ENCODE data around the gene VAMP5. TPM values are rescaled to one million over a fixed set of nuclear protein-coding genes. Genes with fewer than 3 reads are reported as not detected.

VAMP5 gene
- total and polyA plus RNA-seq, 4 donors = 9.7 to 74.6 (median 40.2) TPM

- H3K27me3 ChIP-seq (ENCODE audit: control insufficient read depth in 4 of 4, insufficient read depth in 4 of 4, low read length in 3 of 4) = no peaks in the 10 kb centered on the region
- DNase-seq (ENCODE audit: low spot score) = no peak
- TF ChIP-seq JUND (IDR thresholded peaks at IDR 0.05) (peak; percentile 95), HNF4G (IDR thresholded peaks at IDR 0.05) (peak; percentile 53), YY1 (IDR thresholded peaks at IDR 0.05) (peak; percentile 70), CTCF (IDR thresholded peaks at IDR 0.05; ENCODE audit: low read depth, low read length, missing input control) (no peak), NR2F2 (IDR thresholded peaks at IDR 0.05) (peak; percentile 97), MAX (IDR thresholded peaks at IDR 0.05) (peak; percentile 56), HNF4A (conservative IDR thresholded peaks at IDR 0.05) (peak; percentile 76 to 80), REST (IDR thresholded peaks at IDR 0.05) (no peak), SP1 (IDR thresholded peaks at IDR 0.05) (peak; percentile 92), FOXA1 (IDR thresholded peaks at IDR 0.05) (peak; percentile 17), RXRA (IDR thresholded peaks at IDR 0.05) (peak; percentile 89 to 95), EGR1 (IDR thresholded peaks at IDR 0.05; ENCODE audit: low read depth in 2 of 2) (peak in 1 of 2 donors; percentile 12), ZBTB33 (IDR thresholded peaks at IDR 0.05) (no peak), FOXA2 (IDR thresholded peaks at IDR 0.05) (peak; percentile 83), RAD21 (IDR thresholded peaks at IDR 0.05) (peak; percentile 24 to 49), GABPA (IDR thresholded peaks at IDR 0.05 in 1 of 2, conservative IDR thresholded peaks at IDR 0.05 in 1 of 2) (peak in 1 of 2 donors; percentile 51), TAF1 (conservative IDR thresholded peaks at IDR 0.05) (no peak), ATF3 (IDR thresholded peaks at IDR 0.05) (peak; percentile 91)
- 36% methylated on average over 9 of the region's 9 CpGs for WGBS
- peak overlapping the region; percentile 41 to 71 (median 50) for H3K4me3 ChIP-seq (ENCODE audit: low read depth in 1 of 3, low read length in 3 of 3)
- no peaks in the 10 kb centered on the region for H3K9me3 ChIP-seq (ENCODE audit: control insufficient read depth in 4 of 4, low read length in 3 of 4)
- H3K36me3 ChIP-seq (ENCODE audit: control insufficient read depth in 4 of 4, insufficient read depth in 3 of 4, low read depth in 1 of 4, low read length in 3 of 4) = peaks cover 0 to 7% (median 2%) of the 10 kb centered on the region in 4 donors
- H3K9ac ChIP-seq (ENCODE audit: low read depth in 1 of 2, low read length in 2 of 2) = peak overlapping the region in 1 of 2 donors; percentile 61
- peaks cover 12 to 40% (median 24%) of the 10 kb centered on the region in 4 donors for H3K4me1 ChIP-seq (ENCODE audit: control insufficient read depth in 4 of 4, insufficient read depth in 4 of 4, low read length in 3 of 4)
- peak overlapping the region; percentile 85 to 89 for H3K27ac ChIP-seq (ENCODE audit: low read depth in 1 of 2, low read length in 2 of 2)
Measured at GRCh38 chr2:85584857-85585780, 888 bp downstream of the VAMP5 start.
